GM12801 (cell line): ENCODE measurements around the gene VOPP1.

Source experiments
- TF ChIP-seq, protein P1 (sequence below): IDR thresholded peaks from one replicate; pipeline ENCODE4 v1.5.1; 2011; ENCODE audit warnings: control low read depth; ENCODE audit not compliant: insufficient read length; ENCODE audit errors: extremely low read depth

VOPP1 gene

DNA sequence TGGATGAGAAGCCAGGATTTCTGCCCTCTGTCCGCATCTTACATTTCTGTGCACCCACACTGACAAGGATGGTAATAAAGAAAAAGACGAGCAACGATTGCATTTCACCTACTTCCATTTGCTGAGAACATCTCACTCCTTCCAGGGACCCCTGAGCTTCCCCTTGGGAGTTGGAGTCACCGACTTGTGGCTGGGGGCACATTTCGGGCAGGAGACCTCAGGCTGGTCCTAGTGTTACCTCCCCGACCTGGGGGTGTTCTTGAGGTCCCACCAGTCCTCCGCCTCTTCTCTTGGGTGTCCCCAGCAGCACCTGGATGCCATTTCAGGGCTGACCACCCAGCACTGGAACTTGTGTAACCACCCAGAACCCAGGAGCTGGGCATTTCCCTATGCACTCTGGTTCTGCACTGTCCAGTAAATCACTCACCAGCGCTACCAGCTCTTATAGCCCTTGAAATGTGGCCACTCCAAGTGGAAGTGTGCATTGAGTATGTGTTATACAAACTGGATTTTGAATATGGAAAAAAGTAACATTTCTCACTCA, 122.2 kb downstream of the VOPP1 start:
- TF ChIP-seq, protein P1, sequence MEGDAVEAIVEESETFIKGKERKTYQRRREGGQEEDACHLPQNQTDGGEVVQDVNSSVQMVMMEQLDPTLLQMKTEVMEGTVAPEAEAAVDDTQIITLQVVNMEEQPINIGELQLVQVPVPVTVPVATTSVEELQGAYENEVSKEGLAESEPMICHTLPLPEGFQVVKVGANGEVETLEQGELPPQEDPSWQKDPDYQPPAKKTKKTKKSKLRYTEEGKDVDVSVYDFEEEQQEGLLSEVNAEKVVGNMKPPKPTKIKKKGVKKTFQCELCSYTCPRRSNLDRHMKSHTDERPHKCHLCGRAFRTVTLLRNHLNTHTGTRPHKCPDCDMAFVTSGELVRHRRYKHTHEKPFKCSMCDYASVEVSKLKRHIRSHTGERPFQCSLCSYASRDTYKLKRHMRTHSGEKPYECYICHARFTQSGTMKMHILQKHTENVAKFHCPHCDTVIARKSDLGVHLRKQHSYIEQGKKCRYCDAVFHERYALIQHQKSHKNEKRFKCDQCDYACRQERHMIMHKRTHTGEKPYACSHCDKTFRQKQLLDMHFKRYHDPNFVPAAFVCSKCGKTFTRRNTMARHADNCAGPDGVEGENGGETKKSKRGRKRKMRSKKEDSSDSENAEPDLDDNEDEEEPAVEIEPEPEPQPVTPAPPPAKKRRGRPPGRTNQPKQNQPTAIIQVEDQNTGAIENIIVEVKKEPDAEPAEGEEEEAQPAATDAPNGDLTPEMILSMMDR: no peak

DNA sequence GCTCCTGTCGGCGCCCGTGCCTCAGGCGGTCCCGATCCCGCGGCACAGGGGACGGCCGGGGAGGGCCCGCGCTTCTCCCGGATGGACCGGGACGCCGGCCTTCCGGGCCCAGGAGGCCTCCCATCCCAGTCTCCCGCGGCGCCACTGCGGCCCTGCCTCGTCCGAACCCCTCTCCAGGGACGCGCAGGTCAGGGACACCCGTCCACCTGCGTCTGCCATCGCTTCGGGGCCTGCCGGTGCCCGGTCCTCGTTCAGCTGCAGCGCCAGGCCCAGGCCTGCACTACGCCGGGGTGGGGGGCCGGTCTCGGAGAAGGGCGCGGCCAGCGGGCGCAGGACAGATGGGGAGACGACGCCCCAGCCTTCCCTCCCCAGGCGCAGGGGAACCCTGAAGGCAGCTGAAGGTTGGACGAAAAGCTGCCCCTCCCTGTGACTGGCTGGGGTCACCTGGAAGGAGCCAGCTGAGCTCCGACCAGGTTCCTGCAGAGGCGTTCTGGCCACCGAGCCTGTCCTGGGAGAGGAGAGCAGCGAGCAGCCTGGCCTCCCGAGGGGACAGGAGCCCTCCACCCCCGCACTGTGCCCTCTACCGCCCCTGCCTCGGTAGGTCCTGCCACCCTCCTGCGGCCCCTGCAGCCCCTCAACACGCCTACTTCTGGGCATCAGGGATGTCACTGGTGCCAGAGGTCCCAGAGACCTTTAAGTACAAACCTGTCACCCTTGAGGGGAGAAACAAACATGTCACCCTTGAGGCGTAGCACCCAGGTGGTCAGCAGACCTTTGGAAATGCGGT, 122.9 kb downstream of the VOPP1 start:
- TF ChIP-seq, protein P1: no peak

DNA sequence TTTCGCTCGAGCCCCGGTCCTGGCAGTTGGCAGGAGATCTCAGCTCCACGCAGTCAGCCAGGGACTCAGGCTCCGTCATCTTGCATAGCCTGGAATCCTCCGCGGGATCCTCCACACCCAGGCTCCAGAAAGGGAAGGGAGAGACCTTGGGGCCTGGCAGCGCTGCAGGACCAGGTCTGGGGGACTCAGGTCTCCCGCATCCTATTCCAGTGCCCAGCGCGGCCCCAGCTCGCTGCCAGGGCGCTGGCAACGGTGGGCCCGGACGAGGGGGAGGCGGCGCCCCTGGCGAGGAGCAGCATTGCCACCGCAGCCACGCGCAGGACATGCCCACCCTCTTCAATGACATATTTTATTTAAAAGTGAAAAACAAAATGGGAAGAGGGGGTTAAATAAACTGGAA, 123.8 kb downstream of the VOPP1 start:
- TF ChIP-seq, protein P1: no peak

DNA sequence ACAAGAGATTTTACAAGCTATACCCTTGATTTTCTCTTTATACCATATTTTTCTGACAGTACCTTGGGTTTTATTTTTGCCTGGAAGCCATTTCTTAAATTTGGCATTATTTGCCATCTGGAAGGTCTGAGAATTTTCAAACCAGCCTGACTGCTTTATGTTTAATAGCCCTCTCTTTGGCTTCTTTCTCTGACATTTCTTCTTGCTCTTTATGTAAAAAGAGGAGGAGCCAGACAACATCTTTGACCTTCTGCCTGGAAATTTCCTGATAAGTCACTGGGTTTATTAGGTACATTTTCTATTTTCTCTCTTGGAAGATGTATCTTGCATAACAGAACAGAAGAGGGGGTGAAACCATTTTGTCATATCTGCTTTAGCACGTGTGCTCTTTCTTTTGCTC, 127.5 kb downstream of the VOPP1 start:
- TF ChIP-seq, protein P1: no peak

DNA sequence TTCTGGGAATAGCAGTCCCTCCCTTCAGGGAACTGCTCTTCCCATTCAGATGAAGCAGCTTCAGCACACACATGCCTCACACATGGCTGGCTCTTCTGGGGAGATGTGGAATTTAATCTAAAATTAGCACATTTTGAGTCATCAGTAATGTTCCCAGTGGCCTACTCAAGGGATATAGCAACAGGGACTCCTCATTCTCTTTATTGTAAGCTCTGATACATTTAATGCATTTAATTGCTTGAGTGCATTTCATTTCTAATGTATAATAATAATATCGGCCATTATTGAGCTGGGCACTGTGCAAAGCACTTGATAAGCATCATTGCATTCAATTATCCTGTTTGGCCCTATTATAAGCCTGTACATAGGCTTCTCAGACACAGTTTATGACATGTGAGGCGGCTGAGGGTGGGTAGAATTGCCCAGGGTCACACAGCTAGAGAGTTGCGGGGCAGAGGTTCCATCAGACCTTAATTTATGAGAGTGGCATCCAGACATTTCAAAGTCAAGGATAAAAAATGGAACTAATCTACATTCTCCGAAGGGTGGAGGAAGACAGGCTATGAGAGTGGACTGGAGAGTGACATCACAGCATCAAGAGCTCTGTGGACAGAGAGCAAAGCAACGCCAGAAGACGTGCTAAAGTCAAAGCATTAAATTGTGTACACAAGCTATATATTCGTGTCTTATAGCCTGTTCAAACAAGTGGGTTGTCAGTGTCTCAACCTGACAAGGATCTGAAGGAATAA, 130.4 kb downstream of the VOPP1 start:
- TF ChIP-seq, protein P1: no peak

DNA sequence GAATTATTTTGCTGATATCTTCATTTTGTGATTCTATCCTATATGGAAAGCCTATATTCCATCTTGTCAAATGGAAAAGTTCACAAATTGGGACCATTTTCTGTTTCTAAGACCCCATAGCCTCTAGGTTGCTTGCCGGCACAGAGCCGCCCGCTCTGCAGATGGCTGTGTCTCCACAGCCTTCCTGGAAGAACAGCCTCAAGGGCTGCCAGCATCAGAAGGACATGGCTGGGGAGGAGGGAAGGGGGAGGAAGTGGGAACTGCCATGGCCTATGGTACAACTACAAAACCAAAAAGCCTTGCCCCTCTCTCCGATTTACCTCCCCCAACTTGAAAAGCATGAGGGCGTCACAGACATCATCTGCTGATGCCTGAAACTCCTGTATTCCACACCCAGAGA, 131.3 kb downstream of the VOPP1 start:
- TF ChIP-seq, protein P1: no peak

DNA sequence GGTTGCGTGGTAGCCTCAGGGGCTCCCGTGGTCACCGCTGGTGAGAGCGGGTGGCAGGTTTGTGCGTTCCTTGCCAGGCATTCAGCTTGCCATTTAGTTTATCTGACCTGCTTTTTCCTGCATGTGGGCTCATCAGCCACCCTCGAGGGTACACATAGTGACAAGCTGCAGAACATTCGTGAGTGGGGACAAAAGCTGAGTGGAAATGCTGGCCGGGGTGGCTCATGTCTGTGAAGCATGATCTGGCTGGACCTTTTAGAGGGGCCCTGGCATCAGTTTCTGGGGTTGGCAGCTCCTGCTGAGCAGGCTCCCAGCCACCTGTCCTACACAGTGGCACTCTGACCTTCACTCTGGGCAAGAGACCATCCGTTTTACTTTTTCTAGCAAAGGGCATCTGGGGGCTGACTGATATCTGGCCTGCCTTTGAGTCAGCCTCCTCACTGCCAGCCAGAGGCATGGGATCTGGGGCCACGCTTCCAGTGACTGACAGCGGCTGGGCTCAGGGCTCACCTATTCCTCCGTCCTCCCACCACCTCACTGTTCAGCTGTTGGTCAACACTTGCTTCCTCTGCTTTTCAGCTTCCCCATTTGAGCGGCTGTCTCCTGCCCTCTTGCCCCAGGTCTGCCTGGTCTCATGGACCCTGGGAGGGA, 132.1 kb downstream of the VOPP1 start:
- TF ChIP-seq, protein P1: no peak
